ENCODE results near the gene WDR46.

DNA sequence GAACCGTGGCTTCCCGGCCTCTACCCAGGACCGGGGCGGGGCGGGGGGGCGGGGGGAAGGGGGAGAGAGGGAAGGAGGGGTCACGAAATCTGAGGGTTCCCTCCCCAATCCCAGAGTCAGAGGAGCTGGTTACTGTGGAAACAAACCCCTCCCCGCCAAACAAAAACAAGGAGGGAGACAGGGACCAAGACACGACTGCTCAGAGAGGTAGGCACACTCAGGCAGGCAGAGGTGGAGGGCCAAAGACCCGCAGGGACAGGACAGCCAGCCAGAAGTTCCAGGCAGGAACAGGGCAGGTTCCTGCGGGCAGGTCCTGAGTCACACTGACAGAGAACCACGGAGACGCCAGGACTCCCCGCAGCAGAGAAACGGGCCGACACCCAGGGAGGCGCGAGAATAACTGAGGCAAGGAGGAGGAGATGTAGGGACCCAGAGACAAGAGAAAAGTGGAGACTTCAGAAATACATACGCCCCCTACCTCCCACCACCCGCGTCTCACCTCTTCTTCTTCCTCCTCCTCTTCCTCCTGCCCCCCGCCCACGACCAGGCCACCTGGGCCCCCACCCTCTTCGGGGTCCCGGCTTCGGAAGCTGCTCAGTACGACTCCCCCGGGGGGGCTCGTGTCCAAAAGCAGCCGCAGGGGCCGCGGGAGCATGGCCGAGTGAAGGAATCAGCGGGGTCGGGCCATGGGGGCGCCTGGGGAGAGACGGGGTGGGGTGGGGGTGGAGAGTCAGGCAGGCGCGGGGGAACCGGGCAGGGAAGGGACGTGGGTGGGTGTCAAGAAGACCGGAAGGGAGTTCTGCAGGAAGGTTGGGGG lies 9.1 kb upstream of the WDR46 start:
- TF ChIP-seq EP300 (IDR thresholded peaks at IDR 0.05), result no peak
- TF ChIP-seq POLR2A (IDR thresholded peaks at IDR 0.05), result peak in 1 of 2 donors; percentile 25

Measured in sigmoid colon (tissue), 4 donors.